H9 (cell line): Measurements from ENCODE around the gene PPP1R7. TPM values are rescaled to one million over a fixed set of nuclear protein-coding genes. Genes with fewer than 3 reads are reported as not detected.

ENCODE experiments used
- DNase-seq: peaks from one replicate; pipeline ENCODE4 v3.0.0-alpha.2; 2017
- H2AFZ ChIP-seq: one replicate; pipeline ENCODE4 v1.6.1; 2013; ENCODE audit warnings: mild to moderate bottlenecking, low read length, control low read depth, moderate library complexity
- H2AK5ac ChIP-seq: 2 replicates; pipeline ENCODE4 v1.6.1; 2013; ENCODE audit warnings: low read length, control low read depth, mixed read lengths; ENCODE audit not compliant: insufficient read length
- H2BK120ac ChIP-seq: one replicate; pipeline ENCODE4 v1.6.1; 2013; ENCODE audit warnings: low read depth, mild to moderate bottlenecking, low read length, control low read depth, inconsistent platforms; ENCODE audit not compliant: poor library complexity, severe bottlenecking
- H2BK12ac ChIP-seq: 2 replicates; pipeline ENCODE4 v1.6.1; 2013; ENCODE audit warnings: low read length, control low read depth, mixed read lengths, low read depth; ENCODE audit not compliant: insufficient read length
- H2BK15ac ChIP-seq: 2 replicates; pipeline ENCODE4 v1.6.1; 2013; ENCODE audit warnings: low read depth, low read length, control low read depth
- H2BK20ac ChIP-seq: one replicate; pipeline ENCODE4 v1.6.1; 2013; ENCODE audit warnings: low read depth, mild to moderate bottlenecking, low read length, control low read depth, inconsistent platforms; ENCODE audit not compliant: poor library complexity, severe bottlenecking
- H2BK5ac ChIP-seq: 2 replicates; pipeline ENCODE4 v1.6.1; 2013; ENCODE audit warnings: low read length, control low read depth, mixed read lengths; ENCODE audit not compliant: insufficient read length
- H3K14ac ChIP-seq: 2 replicates; pipeline ENCODE4 v1.6.1; 2013; ENCODE audit warnings: low read length, control low read depth; ENCODE audit not compliant: insufficient read depth
- H3K18ac ChIP-seq: 2 replicates; pipeline ENCODE4 v1.6.1; 2013; ENCODE audit warnings: low read depth, mild to moderate bottlenecking, mixed read lengths, low read length, control low read depth; ENCODE audit not compliant: insufficient read length
- H3K23ac ChIP-seq: 2 replicates; pipeline ENCODE4 v1.6.1; 2013; ENCODE audit warnings: low read length, control low read depth, mixed read lengths, low read depth; ENCODE audit not compliant: insufficient read length
- H3K23me2 ChIP-seq: 2 replicates; pipeline ENCODE4 v1.6.1; 2013; ENCODE audit warnings: low read depth, mild to moderate bottlenecking, mixed read lengths, low read length, control low read depth; ENCODE audit not compliant: insufficient read length, poor library complexity, severe bottlenecking
- H3K27ac ChIP-seq: 2 replicates; pipeline ENCODE4 v1.5.1; 2013; ENCODE audit warnings: low read length, control low read depth, mixed read lengths, low read depth; ENCODE audit not compliant: insufficient read length
- H3K27me3 ChIP-seq: 2 replicates; pipeline ENCODE4 v1.6.1; 2013; ENCODE audit warnings: low read length, control low read depth, inconsistent platforms; ENCODE audit not compliant: insufficient read depth
- H3K4ac ChIP-seq: 2 replicates; pipeline ENCODE4 v1.6.1; 2013; ENCODE audit warnings: low read depth, mild to moderate bottlenecking, control low read depth, inconsistent platforms, low read length, moderate library complexity
- H3K4me1 ChIP-seq: 2 replicates; pipeline ENCODE4 v1.6.1; 2013; ENCODE audit warnings: low read length, control low read depth, inconsistent platforms; ENCODE audit not compliant: insufficient read depth
- H3K4me2 ChIP-seq: 2 replicates; pipeline ENCODE4 v1.6.1; 2013; ENCODE audit warnings: low read length, control low read depth, mixed read lengths; ENCODE audit not compliant: insufficient read length, insufficient read depth
- H3K56ac ChIP-seq: 2 replicates; pipeline ENCODE4 v1.6.1; 2013; ENCODE audit warnings: low read depth, mild to moderate bottlenecking, mixed read lengths, low read length, control low read depth; ENCODE audit not compliant: insufficient read length
- H3K79me1 ChIP-seq: 2 replicates; pipeline ENCODE4 v1.6.1; 2013; ENCODE audit warnings: low read depth, mild to moderate bottlenecking, moderate library complexity, low read length, control low read depth, inconsistent platforms; ENCODE audit not compliant: insufficient read depth, poor library complexity, severe bottlenecking
- H3K79me2 ChIP-seq: 2 replicates; pipeline ENCODE4 v1.6.1; 2013; ENCODE audit warnings: low read length, control low read depth, inconsistent platforms; ENCODE audit not compliant: insufficient read depth
- H3K9ac ChIP-seq: 2 replicates; pipeline ENCODE4 v1.6.1; 2013; ENCODE audit warnings: low read length, control low read depth, mixed read lengths; ENCODE audit not compliant: insufficient read length; ENCODE audit errors: extremely low read depth
- H3K9me3 ChIP-seq: one replicate; pipeline ENCODE4 v1.6.1; 2013; ENCODE audit warnings: low read depth, low read length, inconsistent platforms; ENCODE audit not compliant: control insufficient read depth
- H3T11ph ChIP-seq: one replicate; pipeline ENCODE4 v1.6.1; 2013; ENCODE audit warnings: mild to moderate bottlenecking, low read length, control low read depth, inconsistent platforms
- H4K20me1 ChIP-seq: one replicate; pipeline ENCODE4 v1.6.1; 2013; ENCODE audit not compliant: control insufficient read depth, insufficient read length, insufficient read depth
- H4K5ac ChIP-seq: 2 replicates; pipeline ENCODE4 v1.6.1; 2013; ENCODE audit warnings: low read depth, mild to moderate bottlenecking, mixed read lengths, low read length, control low read depth; ENCODE audit not compliant: insufficient read length
- H4K8ac ChIP-seq: replicated peaks from 2 replicates; pipeline ENCODE4 v1.6.1; 2013; ENCODE audit warnings: low read length, control low read depth, mixed read lengths, low read depth; ENCODE audit not compliant: insufficient read length
- H4K91ac ChIP-seq: 2 replicates; pipeline ENCODE4 v1.6.1; 2013; ENCODE audit warnings: low read depth, mild to moderate bottlenecking, moderate library complexity, mixed read lengths, low read length, control low read depth; ENCODE audit not compliant: insufficient read length
- H3K27ac Mint-ChIP-seq, 3 experiments: 2 replicates in 2 of 3; 3 replicates in 1 of 3; pipeline ENCODE4 v1.8.0; 2020 to 2021; ENCODE audit warnings: mixed read lengths in 3 of 3, mild to moderate bottlenecking in 1 of 3, moderate library complexity in 1 of 3
- H3K27me3 Mint-ChIP-seq: 2 replicates; pipeline ENCODE4 v1.8.0; 2021; ENCODE audit warnings: low read depth, mild to moderate bottlenecking, moderate library complexity, mixed read lengths
- H3K36me3 Mint-ChIP-seq, 3 experiments: 2 replicates in 2 of 3; 3 replicates in 1 of 3; pipeline ENCODE4 v1.8.0; 2020 to 2021; ENCODE audit warnings: low read depth in 3 of 3, mixed read lengths in 3 of 3; ENCODE audit not compliant: insufficient read depth in 1 of 3
- H3K4me1 Mint-ChIP-seq, 2 experiments: 2 replicates each; pipeline ENCODE4 v1.8.0; 2020; ENCODE audit warnings: mixed read lengths in 2 of 2
- H3K4me3 Mint-ChIP-seq, 2 experiments: 2 replicates in 1 of 2; 3 replicates in 1 of 2; pipeline ENCODE4 v1.8.0; 2020 to 2021; ENCODE audit warnings: mild to moderate bottlenecking in 2 of 2, mixed read lengths in 2 of 2, moderate library complexity in 1 of 2
- H3K9me3 Mint-ChIP-seq, 2 experiments: 2 replicates in 1 of 2; 3 replicates in 1 of 2; pipeline ENCODE4 v1.8.0; 2020; ENCODE audit warnings: mild to moderate bottlenecking in 2 of 2, mixed read lengths in 2 of 2, moderate library complexity in 1 of 2
- WGBS: extraction: QIAGEN DNeasy Blood & Tissue Kit; methylation state at CpG from one replicate; pipeline ENCODE4 v1.1.7; 2013; ENCODE audit warnings: missing lambda C conversion rate, low lambda C conversion rate, mixed read lengths; ENCODE audit not compliant: insufficient read length; ENCODE audit errors: extremely low coverage; 5-methylcytosine and 5-hydroxymethylcytosine counted together
- total RNA-seq: library from RNA; stranded (reverse); gene quantifications from 2 replicates; pipeline ENCODE4 v1.2.1, GENCODE V29; 2021
- TF ChIP-seq, protein P1 (sequence below): fragments of 200-600 bp; sonication (generic); conservative IDR thresholded peaks from 3 replicates; pipeline ENCODE4 v1.8.0; 2021; ENCODE audit warnings: antibody characterized with exemption, mild to moderate bottlenecking

PPP1R7 gene
- total RNA-seq, 1 experiment from 2014 or later, result 60.2 TPM

DNA sequence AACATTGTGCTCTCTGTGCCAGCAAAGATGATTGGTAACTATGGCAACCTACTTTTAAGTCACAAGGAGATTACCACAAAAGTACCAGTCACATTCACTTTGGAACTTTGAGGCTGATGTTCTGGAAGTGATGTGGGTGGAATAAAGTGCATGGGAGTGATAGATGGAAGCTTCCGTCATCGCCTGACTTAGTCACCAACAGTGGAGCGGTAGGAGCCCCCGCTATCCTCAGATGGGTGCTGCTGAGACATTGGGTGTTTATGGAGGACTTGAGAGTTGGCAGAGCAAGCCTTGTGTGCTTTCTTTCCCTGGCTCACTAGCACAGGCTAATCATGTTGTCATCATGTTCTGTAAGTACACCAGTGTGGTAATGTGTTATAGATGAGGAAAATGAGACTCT is 4.6 kb downstream of the PPP1R7 start:
- Histone ChIP-seq H3K4me2 (no peak overlapping the region), H4K5ac (no peak overlapping the region), H2BK12ac (no peak overlapping the region), H3K18ac (no peak overlapping the region), H2AK5ac (no peak overlapping the region), H3K9ac (no peak overlapping the region), H3K4me1 (peaks cover 11% of the 10 kb centered on the region; the same call in 1 of the 2 replicates), H3K56ac (no peak overlapping the region), H3K4ac (no peak overlapping the region), H3T11ph (no peak overlapping the region), H4K20me1 (no peaks in the 10 kb centered on the region), H3K14ac (no peak overlapping the region), H3K79me1 (no peaks in the 10 kb centered on the region), H3K9me3 (no peaks in the 10 kb centered on the region), H3K79me2 (no peaks in the 10 kb centered on the region), H3K27ac (no peak overlapping the region), H4K8ac (no peak overlapping the region), H2AFZ (no peak overlapping the region), H2BK5ac (no peak overlapping the region), H2BK120ac (no peak overlapping the region), H2BK15ac (no peak overlapping the region), H3K23ac (no peak overlapping the region), H3K27me3 (no peaks in the 10 kb centered on the region), H2BK20ac (no peak overlapping the region), H4K91ac (no peak overlapping the region), H3K23me2 (peaks cover 2% of the 10 kb centered on the region)
- peaks cover 0 to 26% (median 19%) of the 10 kb centered on the region in 3 experiments; a peak in 5 of 7 replicates for H3K36me3 Mint-ChIP-seq
- no peaks in the 10 kb centered on the region for H3K27me3 Mint-ChIP-seq
- H3K4me3 Mint-ChIP-seq, result no peak overlapping the region
- H3K27ac Mint-ChIP-seq, result no peak overlapping the region
- no CpG with 5 or more reads among the region's 4 CpGs for WGBS
- H3K9me3 Mint-ChIP-seq, result no peaks in the 10 kb centered on the region
- peaks cover 25 to 27% of the 10 kb centered on the region in 2 experiments for H3K4me1 Mint-ChIP-seq
- DNase-seq, result no peak
- TF ChIP-seq, protein P1, sequence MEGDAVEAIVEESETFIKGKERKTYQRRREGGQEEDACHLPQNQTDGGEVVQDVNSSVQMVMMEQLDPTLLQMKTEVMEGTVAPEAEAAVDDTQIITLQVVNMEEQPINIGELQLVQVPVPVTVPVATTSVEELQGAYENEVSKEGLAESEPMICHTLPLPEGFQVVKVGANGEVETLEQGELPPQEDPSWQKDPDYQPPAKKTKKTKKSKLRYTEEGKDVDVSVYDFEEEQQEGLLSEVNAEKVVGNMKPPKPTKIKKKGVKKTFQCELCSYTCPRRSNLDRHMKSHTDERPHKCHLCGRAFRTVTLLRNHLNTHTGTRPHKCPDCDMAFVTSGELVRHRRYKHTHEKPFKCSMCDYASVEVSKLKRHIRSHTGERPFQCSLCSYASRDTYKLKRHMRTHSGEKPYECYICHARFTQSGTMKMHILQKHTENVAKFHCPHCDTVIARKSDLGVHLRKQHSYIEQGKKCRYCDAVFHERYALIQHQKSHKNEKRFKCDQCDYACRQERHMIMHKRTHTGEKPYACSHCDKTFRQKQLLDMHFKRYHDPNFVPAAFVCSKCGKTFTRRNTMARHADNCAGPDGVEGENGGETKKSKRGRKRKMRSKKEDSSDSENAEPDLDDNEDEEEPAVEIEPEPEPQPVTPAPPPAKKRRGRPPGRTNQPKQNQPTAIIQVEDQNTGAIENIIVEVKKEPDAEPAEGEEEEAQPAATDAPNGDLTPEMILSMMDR, result no peak
